Psoas muscle (tissue), 8 donors: ENCODE results near the gene MLLT3. TPM values are rescaled to one million over a fixed set of nuclear protein-coding genes. Genes with fewer than 3 reads are reported as not detected.

Source experiments
- ATAC-seq, 4 donors: fragments of 200-7000 bp; cut with Tn5 transposase; one replicate each; pipeline ENCODE4 v1.9.1; 2020; ENCODE audit warnings: moderate library complexity in 3 of 4, mild to moderate bottlenecking in 2 of 4
- DNase-seq, 2 donors: peaks; one replicate each; pipeline ENCODE4 v3.0.0-alpha.2; 2020
- H3K27ac ChIP-seq: fragments of 200-600 bp; one replicate; pipeline ENCODE4 v1.8.0; 2022
- H3K27me3 ChIP-seq, 3 donors: fragments of 200-600 bp in 1 of 3; one replicate each; pipeline versions ENCODE4 v1.6.1 to v1.8.0; 2013 to 2022; ENCODE audit warnings: low read length in 2 of 3, mild to moderate bottlenecking in 2 of 3, moderate library complexity in 1 of 3; ENCODE audit not compliant: insufficient read depth in 3 of 3
- H3K36me3 ChIP-seq, 2 donors: fragments of 200-600 bp in 1 of 2; one replicate each; pipeline versions ENCODE4 v1.6.1 to v1.8.0; 2013 to 2022; ENCODE audit warnings: low read depth in 1 of 2, mild to moderate bottlenecking in 1 of 2, moderate library complexity in 1 of 2; ENCODE audit not compliant: insufficient read depth in 1 of 2
- H3K4me1 ChIP-seq: fragments of 200-600 bp; one replicate; pipeline ENCODE4 v1.8.0; 2022
- H3K4me3 ChIP-seq: fragments of 200-600 bp; one replicate; pipeline ENCODE4 v1.8.0; 2022; ENCODE audit warnings: mild to moderate bottlenecking
- H3K9me3 ChIP-seq: fragments of 200-600 bp; one replicate; pipeline ENCODE4 v1.8.0; 2022
- WGBS, 3 donors: extraction: QIAGEN DNeasy Blood & Tissue Kit; methylation state at CpG; one replicate each; pipeline versions ENCODE4 v1.1.6 to v1.1.7; 2013; 5-methylcytosine and 5-hydroxymethylcytosine counted together
- intact Hi-C, 2 donors: fragments of 100-400 bp; cut with DNase I; formaldehyde crosslinking; loops; one replicate each; pipeline versions ENCODE4 v1.11.0 to v1.14.2; 2022
- polyA plus RNA-seq, 3 donors: library from polyadenylated mRNA; stranded (reverse); fragments of 200-250 nt; gene quantifications; one replicate each; pipeline ENCODE4 v1.2.3, GENCODE V29; 2013
- total RNA-seq, 4 donors: library from RNA; stranded (reverse); fragmentation: NEBNext Ultra II Directional in 2 of 4; extraction: Animal tissue kit (Norgen Biotek cat#: 25700) in 2 of 4; gene quantifications; one replicate each; pipeline versions ENCODE4 v1.2.1 to v1.2.4, GENCODE V29; 2021 to 2023
- TF ChIP-seq, protein P1 (sequence below): fragments of 200-600 bp; IDR thresholded peaks from one replicate; pipeline ENCODE4 v1.8.0; 2022; ENCODE audit warnings: antibody characterized with exemption
- donor health status: healthy with polysubstance abuse.
- donor health status: DM: no; HTN: no; CAD: no; lungs with moderate emphysema.
- donor health status: Bipolar disorder and iron deficiency.
- donor health status: healthy.
- donor health status: DM: yes; HTN: yes; CAD: no.
- donor health status: DM: no; HTN: no; CAD: no.
- donor health status: DM: no; HTN: no; CAD: no.
- donor health status: DM: yes; HTN: yes; CAD: no.

Gene MLLT3
- total and polyA plus RNA-seq, 7 donors = 1.2 to 9.8 (median 3.3) TPM

DNA sequence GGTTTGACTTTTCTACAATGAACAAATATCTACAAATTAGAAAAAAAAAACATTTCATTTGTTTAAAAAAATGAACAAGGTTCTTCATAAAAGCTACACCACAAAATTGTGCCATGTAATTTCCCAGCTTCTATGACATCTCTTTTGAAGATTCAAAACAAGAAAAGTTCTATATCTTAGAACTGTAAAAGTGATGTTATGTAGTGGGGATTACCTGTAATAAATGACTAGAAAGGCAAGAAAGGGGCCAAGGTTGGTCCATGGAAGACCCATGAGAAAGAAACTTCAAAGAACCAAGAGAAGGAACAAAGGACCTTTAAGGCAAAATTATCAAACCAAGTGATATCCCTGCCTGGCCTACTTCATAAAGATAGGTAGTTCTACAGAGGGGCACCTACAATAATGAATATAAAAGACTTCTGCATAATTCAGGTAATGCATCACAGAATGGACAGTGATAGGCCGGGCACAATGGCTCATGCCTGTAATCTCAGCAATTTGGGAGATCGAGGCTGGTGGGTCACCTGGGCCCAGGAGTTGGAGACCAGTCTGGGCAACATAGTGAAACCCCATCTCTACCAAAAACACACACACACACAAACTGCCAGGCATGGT lies 7.6 kb downstream of the MLLT3 start:
- no peak overlapping the region for H3K4me3 ChIP-seq
- H3K27ac ChIP-seq = no peak overlapping the region
- H3K9me3 ChIP-seq = no peaks in the 10 kb centered on the region
- peaks cover 11% of the 10 kb centered on the region for H3K4me1 ChIP-seq
- TF ChIP-seq, protein P1, sequence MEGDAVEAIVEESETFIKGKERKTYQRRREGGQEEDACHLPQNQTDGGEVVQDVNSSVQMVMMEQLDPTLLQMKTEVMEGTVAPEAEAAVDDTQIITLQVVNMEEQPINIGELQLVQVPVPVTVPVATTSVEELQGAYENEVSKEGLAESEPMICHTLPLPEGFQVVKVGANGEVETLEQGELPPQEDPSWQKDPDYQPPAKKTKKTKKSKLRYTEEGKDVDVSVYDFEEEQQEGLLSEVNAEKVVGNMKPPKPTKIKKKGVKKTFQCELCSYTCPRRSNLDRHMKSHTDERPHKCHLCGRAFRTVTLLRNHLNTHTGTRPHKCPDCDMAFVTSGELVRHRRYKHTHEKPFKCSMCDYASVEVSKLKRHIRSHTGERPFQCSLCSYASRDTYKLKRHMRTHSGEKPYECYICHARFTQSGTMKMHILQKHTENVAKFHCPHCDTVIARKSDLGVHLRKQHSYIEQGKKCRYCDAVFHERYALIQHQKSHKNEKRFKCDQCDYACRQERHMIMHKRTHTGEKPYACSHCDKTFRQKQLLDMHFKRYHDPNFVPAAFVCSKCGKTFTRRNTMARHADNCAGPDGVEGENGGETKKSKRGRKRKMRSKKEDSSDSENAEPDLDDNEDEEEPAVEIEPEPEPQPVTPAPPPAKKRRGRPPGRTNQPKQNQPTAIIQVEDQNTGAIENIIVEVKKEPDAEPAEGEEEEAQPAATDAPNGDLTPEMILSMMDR = no peak
- DNase-seq (no peak), ATAC-seq (no peak)
- 97 to 100% (median 100%) methylated on average over 2 of the region's 2 CpGs for WGBS, 3 donors
- no peaks in the 10 kb centered on the region for H3K27me3 ChIP-seq
- no peaks in the 10 kb centered on the region for H3K36me3 ChIP-seq
- intact Hi-C loops = loop anchor here in 1 of 2 donors (5.0 kb wide), 1 partner anchor 62 kb away; no protein-coding TSS in a partner anchor

DNA sequence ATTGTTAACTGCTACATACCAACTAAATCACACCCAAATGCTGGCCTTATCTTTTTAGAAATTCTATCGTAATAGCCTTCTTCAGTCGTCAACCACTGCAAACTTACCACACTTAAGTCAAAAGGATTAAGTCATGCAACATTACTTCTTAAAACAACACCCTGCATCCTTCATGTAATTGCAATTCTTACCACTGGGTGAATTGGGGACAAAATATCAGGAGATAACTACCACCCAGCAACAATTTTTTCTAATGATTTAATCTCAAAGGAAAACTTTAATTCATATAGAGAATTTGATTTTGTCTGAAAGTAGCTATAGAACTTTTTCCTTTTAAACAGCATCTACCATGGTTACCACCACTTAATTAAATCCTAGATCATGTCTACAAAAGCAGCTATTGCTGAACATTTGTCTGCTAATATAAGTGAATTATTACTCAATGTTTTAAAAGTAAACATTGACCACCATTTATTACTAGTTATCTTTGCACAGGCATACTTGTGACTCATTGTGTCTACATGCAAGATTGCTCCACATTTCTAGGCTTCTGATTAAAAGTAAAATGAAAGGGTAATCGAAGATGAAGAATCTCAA lies 10.5 kb downstream of the MLLT3 start:
- intact Hi-C loops = no loop called here
- Histone ChIP-seq H3K27ac (no peak overlapping the region), H3K9me3 (no peaks in the 10 kb centered on the region), H3K27me3 (no peaks in the 10 kb centered on the region), H3K4me3 (no peak overlapping the region), H3K4me1 (peaks cover 11% of the 10 kb centered on the region), H3K36me3 (no peaks in the 10 kb centered on the region)
- WGBS, 3 donors = 64 to 91% (median 67%) methylated on average over 3 of the region's 3 CpGs
- DNase-seq (no peak), ATAC-seq (peak in 1 of 4 donors; percentile 76)
- TF ChIP-seq, protein P1 = peak; percentile 44

DNA sequence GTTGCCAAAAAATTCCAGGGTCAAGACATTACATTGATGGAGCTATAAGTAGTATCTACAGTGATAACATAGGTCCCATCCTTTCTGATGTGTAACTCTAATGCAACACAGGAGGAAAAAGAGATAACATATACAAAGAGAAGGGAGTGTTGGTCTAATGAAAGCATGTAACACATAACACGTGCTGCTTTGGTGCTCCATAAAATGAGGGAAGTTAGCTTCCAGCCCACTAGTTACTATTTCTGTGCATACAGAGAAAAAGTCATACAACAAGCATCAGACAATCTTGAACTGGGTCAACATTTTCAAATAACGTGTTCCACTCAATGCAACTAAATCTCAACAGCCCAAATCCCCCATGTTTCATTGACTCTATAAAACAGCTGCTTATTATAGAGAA lies 11.7 kb downstream of the MLLT3 start:
- no peak for ATAC-seq
- no peaks in the 10 kb centered on the region for H3K9me3 ChIP-seq
- no peaks in the 10 kb centered on the region for H3K27me3 ChIP-seq
- TF ChIP-seq, protein P1 = no peak
- H3K4me1 ChIP-seq = peaks cover 22% of the 10 kb centered on the region
- 52 to 74% (median 60%) methylated on average over 2 of the region's 2 CpGs for WGBS, 3 donors
- H3K4me3 ChIP-seq = no peak overlapping the region
- H3K36me3 ChIP-seq = no peaks in the 10 kb centered on the region
- intact Hi-C loops = no loop called here
- H3K27ac ChIP-seq = no peak overlapping the region
- DNase-seq = no peak

DNA sequence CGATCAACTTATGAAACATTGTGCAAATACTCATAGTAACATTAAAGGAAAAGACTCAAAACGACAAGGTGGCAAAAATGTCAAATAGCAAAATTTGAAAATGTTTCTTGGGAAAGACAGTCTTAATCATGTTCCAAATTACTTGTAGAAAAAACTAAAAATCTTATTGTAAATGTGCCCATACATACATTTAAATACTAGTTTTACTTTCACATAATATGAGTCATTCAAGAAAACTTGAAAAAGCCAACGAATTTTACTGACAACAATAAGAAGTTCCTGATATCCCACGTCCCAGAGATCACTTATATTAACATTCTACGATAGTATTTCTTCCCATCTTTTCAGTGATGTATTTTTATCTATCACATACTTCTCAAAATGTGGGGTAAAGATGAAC lies 13.7 kb downstream of the MLLT3 start:
- DNase-seq (no peak), ATAC-seq (no peak)
- Histone ChIP-seq H3K4me1 (peaks cover 37% of the 10 kb centered on the region), H3K27ac (no peak overlapping the region), H3K27me3 (no peaks in the 10 kb centered on the region), H3K36me3 (no peaks in the 10 kb centered on the region), H3K9me3 (no peaks in the 10 kb centered on the region), H3K4me3 (no peak overlapping the region)
- TF ChIP-seq, protein P1 = no peak
- 83 to 94% (median 84%) methylated on average over 5 of the region's 5 CpGs for WGBS, 3 donors
- intact Hi-C loops = no loop called here
